OCI-LY3 (cell line): ENCODE measurements around the gene PRKAA1.

Source experiments
- EZH2phosphoT487 ChIP-seq: fragments of 200-600 bp; shearing (Covaris generic); IDR thresholded peaks from 2 replicates; pipeline ENCODE4 v1.6.1; 2018; ENCODE audit warnings: antibody characterized with exemption, mixed run types, low read depth
- TF ChIP-seq, protein P1 (sequence below): fragments of 200-600, 300-600 bp; sonication (generic); IDR thresholded peaks from 2 replicates; pipeline ENCODE4 v1.5.1; 2014; ENCODE audit warnings: antibody characterized with exemption, low read length, low read depth

DNA sequence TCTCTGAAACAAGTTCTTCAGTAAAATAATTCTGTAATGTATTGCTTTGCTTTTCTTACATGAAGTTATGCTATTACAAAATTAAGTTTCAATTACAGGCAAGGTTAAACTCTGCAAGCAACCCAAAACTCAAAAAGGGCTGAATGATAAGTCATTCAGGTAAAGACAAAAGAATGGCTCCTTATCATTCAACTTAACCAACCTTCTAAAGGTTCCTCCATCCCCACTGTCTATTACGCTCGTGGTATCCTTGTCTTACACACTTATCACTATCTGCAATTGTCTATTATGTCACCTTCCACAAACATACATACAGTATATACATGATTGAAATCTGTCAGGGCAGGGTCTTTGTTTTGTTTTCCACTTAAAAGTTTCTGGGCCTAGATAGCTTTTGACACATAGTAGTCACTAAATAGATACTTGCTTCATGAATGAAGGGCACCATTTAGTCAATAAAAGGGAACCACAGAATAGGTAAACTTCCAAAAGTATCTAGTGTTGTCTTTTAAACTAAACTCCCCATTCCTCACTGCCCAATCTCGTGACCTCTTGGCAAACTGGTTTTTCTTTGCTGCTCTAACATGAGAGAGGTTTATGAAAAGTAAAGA lies 30.0 kb upstream of the PRKAA1 start:
- TF ChIP-seq, protein P1, sequence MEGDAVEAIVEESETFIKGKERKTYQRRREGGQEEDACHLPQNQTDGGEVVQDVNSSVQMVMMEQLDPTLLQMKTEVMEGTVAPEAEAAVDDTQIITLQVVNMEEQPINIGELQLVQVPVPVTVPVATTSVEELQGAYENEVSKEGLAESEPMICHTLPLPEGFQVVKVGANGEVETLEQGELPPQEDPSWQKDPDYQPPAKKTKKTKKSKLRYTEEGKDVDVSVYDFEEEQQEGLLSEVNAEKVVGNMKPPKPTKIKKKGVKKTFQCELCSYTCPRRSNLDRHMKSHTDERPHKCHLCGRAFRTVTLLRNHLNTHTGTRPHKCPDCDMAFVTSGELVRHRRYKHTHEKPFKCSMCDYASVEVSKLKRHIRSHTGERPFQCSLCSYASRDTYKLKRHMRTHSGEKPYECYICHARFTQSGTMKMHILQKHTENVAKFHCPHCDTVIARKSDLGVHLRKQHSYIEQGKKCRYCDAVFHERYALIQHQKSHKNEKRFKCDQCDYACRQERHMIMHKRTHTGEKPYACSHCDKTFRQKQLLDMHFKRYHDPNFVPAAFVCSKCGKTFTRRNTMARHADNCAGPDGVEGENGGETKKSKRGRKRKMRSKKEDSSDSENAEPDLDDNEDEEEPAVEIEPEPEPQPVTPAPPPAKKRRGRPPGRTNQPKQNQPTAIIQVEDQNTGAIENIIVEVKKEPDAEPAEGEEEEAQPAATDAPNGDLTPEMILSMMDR: no peak
- no peak for TF ChIP-seq EZH2phosphoT487
